H1 (cell line): ENCODE data around the gene KLHL8. TPM values are rescaled to one million over a fixed set of nuclear protein-coding genes. Genes with fewer than 3 reads are reported as not detected.

Source experiments
- BRCA1 ChIP-seq: IDR thresholded peaks from 2 replicates; pipeline ENCODE4 v1.6.1; 2012; ENCODE audit warnings: low read depth, low read length, improper control_type of control experiment
- CEBPB ChIP-seq: IDR thresholded peaks from 2 replicates; pipeline ENCODE4 v1.6.1; 2012; ENCODE audit warnings: low read depth, low read length
- CTBP2 ChIP-seq: IDR thresholded peaks from 2 replicates; pipeline ENCODE4 v1.7.0; 2011; ENCODE audit warnings: borderline replicate concordance, mild to moderate bottlenecking, moderate library complexity, mixed read lengths, low read length; ENCODE audit not compliant: insufficient read depth, insufficient read length
- GABPA ChIP-seq: IDR thresholded peaks from 2 replicates; pipeline ENCODE4 v1.6.1; 2011; ENCODE audit warnings: mild to moderate bottlenecking, low read length, moderate library complexity, borderline replicate concordance; ENCODE audit not compliant: insufficient read depth
- NANOG ChIP-seq: IDR thresholded peaks from 2 replicates; pipeline ENCODE4 v1.6.1; 2011; ENCODE audit warnings: low read length, low read depth, mild to moderate bottlenecking, inconsistent platforms; ENCODE audit not compliant: insufficient read depth, poor library complexity, severe bottlenecking
- RFX5 ChIP-seq: IDR thresholded peaks from 2 replicates; pipeline ENCODE4 v1.6.1; 2011; ENCODE audit warnings: low read depth, low read length, improper control_type of control experiment, borderline replicate concordance
- SP2 ChIP-seq: IDR thresholded peaks from 2 replicates; pipeline ENCODE4 v1.6.1; 2012; ENCODE audit warnings: mild to moderate bottlenecking, low read length, inconsistent platforms
- TBP ChIP-seq: IDR thresholded peaks from 2 replicates; pipeline ENCODE4 v1.6.1; 2011; ENCODE audit warnings: low read depth, low read length, improper control_type of control experiment
- polyA plus RNA-seq, 7 experiments: library from polyadenylated mRNA; depleted of rRNA in 3 of 7; stranded (reverse) in 5 of 7; unstranded in 2 of 7; fragments of >200 nt in 5 of 7; fragments of 200-250 nt in 2 of 7; gene quantifications; 1 replicate in 5 of 7; 2 replicates in 1 of 7; 4 replicates in 1 of 7; pipeline versions ENCODE4 v1.2.1 to v1.2.3, GENCODE V29; 2011 to 2013; ENCODE audit warnings: missing spikeins in 2 of 7, mixed read lengths in 2 of 7
- total RNA-seq: library from RNA; stranded (reverse); fragmentation: NEBNext Ultra II Directional; extraction: Animal tissue kit (Norgen Biotek cat#: 25700); gene quantifications from 2 replicates; pipeline ENCODE4 v1.2.1, GENCODE V29; 2021
- TF ChIP-seq, protein P1 (sequence below): fragments of 300-600 bp; sonication (generic); IDR thresholded peaks from 2 replicates; pipeline ENCODE4 v1.7.1; 2012; ENCODE audit warnings: low read length, moderate library complexity, mild to moderate bottlenecking, inconsistent platforms; ENCODE audit not compliant: insufficient replicate concordance

Gene KLHL8
- total and polyA plus RNA-seq, 2 of the 8 experiments (the other 6 are each of a cell fraction or from before 2014, with no cell fraction given), result 0.94 to 8.1 TPM

DNA sequence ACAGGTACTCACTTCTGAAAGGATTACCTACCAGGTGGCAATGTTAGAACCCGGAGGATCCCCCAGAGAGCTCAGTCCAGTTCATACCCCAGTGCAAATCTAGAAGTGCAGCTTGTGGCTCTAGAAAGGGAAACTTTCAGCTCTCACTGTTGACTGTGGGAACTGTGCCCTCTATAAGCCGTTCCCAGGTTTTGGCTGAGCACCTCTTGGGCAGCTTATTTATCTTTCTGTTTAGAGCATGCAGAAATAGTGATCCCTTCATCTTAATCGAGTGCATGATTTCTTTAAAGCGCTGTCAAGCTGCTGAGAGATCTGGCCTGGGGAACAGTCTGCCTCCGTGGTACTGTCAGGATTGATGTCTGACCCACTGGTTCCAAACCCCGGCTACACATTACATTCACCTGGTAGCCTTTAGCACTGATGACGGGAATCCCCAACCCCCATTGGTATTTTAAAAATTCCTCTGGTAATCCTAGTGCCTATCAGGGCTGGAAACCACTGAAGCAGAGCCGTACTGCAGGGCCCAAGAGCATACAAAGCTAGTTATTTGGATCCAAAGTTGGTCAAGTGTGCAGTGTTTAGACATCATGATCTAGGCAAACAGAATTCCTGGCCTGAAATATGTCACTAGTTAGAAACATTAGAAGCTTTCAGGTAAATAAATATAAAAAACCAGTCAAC is 103.2 kb downstream of the KLHL8 start (continued):
- TF ChIP-seq, protein P1, sequence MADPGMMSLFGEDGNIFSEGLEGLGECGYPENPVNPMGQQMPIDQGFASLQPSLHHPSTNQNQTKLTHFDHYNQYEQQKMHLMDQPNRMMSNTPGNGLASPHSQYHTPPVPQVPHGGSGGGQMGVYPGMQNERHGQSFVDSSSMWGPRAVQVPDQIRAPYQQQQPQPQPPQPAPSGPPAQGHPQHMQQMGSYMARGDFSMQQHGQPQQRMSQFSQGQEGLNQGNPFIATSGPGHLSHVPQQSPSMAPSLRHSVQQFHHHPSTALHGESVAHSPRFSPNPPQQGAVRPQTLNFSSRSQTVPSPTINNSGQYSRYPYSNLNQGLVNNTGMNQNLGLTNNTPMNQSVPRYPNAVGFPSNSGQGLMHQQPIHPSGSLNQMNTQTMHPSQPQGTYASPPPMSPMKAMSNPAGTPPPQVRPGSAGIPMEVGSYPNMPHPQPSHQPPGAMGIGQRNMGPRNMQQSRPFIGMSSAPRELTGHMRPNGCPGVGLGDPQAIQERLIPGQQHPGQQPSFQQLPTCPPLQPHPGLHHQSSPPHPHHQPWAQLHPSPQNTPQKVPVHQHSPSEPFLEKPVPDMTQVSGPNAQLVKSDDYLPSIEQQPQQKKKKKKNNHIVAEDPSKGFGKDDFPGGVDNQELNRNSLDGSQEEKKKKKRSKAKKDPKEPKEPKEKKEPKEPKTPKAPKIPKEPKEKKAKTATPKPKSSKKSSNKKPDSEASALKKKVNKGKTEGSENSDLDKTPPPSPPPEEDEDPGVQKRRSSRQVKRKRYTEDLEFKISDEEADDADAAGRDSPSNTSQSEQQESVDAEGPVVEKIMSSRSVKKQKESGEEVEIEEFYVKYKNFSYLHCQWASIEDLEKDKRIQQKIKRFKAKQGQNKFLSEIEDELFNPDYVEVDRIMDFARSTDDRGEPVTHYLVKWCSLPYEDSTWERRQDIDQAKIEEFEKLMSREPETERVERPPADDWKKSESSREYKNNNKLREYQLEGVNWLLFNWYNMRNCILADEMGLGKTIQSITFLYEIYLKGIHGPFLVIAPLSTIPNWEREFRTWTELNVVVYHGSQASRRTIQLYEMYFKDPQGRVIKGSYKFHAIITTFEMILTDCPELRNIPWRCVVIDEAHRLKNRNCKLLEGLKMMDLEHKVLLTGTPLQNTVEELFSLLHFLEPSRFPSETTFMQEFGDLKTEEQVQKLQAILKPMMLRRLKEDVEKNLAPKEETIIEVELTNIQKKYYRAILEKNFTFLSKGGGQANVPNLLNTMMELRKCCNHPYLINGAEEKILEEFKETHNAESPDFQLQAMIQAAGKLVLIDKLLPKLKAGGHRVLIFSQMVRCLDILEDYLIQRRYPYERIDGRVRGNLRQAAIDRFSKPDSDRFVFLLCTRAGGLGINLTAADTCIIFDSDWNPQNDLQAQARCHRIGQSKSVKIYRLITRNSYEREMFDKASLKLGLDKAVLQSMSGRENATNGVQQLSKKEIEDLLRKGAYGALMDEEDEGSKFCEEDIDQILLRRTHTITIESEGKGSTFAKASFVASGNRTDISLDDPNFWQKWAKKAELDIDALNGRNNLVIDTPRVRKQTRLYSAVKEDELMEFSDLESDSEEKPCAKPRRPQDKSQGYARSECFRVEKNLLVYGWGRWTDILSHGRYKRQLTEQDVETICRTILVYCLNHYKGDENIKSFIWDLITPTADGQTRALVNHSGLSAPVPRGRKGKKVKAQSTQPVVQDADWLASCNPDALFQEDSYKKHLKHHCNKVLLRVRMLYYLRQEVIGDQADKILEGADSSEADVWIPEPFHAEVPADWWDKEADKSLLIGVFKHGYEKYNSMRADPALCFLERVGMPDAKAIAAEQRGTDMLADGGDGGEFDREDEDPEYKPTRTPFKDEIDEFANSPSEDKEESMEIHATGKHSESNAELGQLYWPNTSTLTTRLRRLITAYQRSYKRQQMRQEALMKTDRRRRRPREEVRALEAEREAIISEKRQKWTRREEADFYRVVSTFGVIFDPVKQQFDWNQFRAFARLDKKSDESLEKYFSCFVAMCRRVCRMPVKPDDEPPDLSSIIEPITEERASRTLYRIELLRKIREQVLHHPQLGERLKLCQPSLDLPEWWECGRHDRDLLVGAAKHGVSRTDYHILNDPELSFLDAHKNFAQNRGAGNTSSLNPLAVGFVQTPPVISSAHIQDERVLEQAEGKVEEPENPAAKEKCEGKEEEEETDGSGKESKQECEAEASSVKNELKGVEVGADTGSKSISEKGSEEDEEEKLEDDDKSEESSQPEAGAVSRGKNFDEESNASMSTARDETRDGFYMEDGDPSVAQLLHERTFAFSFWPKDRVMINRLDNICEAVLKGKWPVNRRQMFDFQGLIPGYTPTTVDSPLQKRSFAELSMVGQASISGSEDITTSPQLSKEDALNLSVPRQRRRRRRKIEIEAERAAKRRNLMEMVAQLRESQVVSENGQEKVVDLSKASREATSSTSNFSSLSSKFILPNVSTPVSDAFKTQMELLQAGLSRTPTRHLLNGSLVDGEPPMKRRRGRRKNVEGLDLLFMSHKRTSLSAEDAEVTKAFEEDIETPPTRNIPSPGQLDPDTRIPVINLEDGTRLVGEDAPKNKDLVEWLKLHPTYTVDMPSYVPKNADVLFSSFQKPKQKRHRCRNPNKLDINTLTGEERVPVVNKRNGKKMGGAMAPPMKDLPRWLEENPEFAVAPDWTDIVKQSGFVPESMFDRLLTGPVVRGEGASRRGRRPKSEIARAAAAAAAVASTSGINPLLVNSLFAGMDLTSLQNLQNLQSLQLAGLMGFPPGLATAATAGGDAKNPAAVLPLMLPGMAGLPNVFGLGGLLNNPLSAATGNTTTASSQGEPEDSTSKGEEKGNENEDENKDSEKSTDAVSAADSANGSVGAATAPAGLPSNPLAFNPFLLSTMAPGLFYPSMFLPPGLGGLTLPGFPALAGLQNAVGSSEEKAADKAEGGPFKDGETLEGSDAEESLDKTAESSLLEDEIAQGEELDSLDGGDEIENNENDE, result no peak
- TF ChIP-seq CTBP2 (no peak), CEBPB (no peak), GABPA (no peak), RFX5 (no peak), BRCA1 (no peak), TBP (no peak), SP2 (no peak), NANOG (no peak)
- TF ChIP-seq, all 59 proteins: peak for 0
